Right lobe of liver (tissue), 4 donors: Measurements from ENCODE around the gene HOMER3.

Source experiments
- CTCF ChIP-seq, 4 donors: fragments of 200-600 bp in 3 of 4; fragments of 450-650 bp in 1 of 4; IDR thresholded peaks; one replicate each; pipeline versions ENCODE4 v1.5.1 to v1.8.0; 2016 to 2022; ENCODE audit warnings: antibody characterized with exemption in 4 of 4, mild to moderate bottlenecking in 2 of 4
- POLR2A ChIP-seq: fragments of 450-650 bp; IDR thresholded peaks from one replicate; pipeline ENCODE4 v1.6.1; 2017; ENCODE audit warnings: antibody characterized with exemption, mild to moderate bottlenecking
- donor health status: DM: no; HTN: no; CAD: no.
- donor health status: DM: no; HTN: no; CAD: no.
- donor health status: DM: no; HTN: yes; CAD: no.

- TF ChIP-seq POLR2A (no peak), CTCF (IDR thresholded peaks at IDR 0.05) (no peak)
Observed at GRCh38 chr19:18942692-18943091, 1.7 kb upstream of the HOMER3 start.
